Erythroblast (primary cell): ENCODE data around the gene USP12.

ENCODE experiments used
- GATA1 ChIP-seq: IDR thresholded peaks from 2 replicates; pipeline ENCODE4 v1.6.1; 2011; ENCODE audit warnings: low read depth, mild to moderate bottlenecking, control low read depth, low read length, moderate library complexity
- POLR2A ChIP-seq: IDR thresholded peaks from 2 replicates; pipeline ENCODE4 v1.6.1; 2011; ENCODE audit warnings: mild to moderate bottlenecking, low read length

DNA sequence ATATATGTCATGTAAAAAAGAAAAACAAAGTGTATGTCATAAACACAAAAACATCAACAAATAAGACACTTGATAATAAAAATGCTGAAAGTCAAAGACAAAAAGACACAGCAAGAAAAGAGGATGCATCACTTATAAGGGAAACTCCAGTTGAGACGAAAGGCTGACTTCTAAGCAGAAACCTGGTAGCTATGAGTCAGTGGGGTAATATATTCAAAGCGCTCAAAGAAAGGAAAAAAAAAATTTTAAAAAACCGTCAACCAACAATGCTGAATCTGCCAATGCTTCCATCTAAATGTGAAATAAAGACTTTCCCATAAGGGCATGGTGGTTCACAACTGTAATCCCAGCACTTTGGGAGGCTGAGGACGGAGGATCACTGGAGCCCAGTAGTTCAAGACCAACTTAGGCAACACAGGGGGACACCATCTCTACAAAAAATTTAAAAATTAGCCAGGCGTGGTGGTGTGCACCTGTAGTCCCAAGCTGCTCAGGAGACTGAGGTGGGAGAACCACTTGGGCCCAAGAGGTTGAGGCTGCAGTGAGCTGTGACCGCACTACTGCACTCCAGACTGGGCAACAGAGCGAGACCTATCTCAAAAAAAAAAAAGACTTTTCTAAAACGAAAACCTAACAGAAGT, 24.0 kb downstream of the USP12 start:
- TF ChIP-seq POLR2A (no peak), GATA1 (no peak)
